A673 (cell line): ENCODE data around the gene ADCYAP1R1.

ENCODE experiments used
- EZH2 ChIP-seq: fragments of 200-600 bp; sonication (generic); IDR thresholded peaks from 2 replicates; pipeline ENCODE4 v1.6.1; 2017; ENCODE audit warnings: borderline replicate concordance, low read depth, mild to moderate bottlenecking, mixed read lengths, antibody characterized with exemption, low read length; ENCODE audit not compliant: poor library complexity, severe bottlenecking
- TF ChIP-seq, protein P1 (sequence below): fragments of 300-800, 200-600 bp; sonication (generic); conservative IDR thresholded peaks from 2 replicates; pipeline ENCODE4 v1.5.1; 2017; ENCODE audit warnings: low read depth, mild to moderate bottlenecking, antibody characterized with exemption, low read length, moderate library complexity, mixed read lengths

DNA sequence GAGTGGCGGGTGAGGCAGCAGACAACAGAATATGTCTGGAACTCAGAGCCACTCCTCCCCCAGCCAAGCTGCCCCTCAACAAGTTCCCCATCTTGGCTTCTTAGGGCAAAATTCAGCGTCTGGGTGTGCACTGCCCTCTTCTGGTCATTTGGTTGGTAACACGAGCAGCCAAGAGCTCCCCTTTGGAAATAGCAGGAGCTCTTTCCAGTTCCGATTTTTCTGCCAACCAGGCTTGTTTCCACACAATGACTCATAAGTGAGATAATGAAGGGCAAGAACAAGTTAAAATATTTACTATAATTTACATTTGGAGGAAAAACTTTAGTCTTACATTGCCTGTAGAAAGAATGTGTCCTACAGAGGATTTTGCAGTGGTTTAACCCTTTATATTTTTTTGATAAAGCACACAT lies 70.5 kb downstream of the ADCYAP1R1 start:
- TF ChIP-seq EZH2, result no peak
- TF ChIP-seq, protein P1, sequence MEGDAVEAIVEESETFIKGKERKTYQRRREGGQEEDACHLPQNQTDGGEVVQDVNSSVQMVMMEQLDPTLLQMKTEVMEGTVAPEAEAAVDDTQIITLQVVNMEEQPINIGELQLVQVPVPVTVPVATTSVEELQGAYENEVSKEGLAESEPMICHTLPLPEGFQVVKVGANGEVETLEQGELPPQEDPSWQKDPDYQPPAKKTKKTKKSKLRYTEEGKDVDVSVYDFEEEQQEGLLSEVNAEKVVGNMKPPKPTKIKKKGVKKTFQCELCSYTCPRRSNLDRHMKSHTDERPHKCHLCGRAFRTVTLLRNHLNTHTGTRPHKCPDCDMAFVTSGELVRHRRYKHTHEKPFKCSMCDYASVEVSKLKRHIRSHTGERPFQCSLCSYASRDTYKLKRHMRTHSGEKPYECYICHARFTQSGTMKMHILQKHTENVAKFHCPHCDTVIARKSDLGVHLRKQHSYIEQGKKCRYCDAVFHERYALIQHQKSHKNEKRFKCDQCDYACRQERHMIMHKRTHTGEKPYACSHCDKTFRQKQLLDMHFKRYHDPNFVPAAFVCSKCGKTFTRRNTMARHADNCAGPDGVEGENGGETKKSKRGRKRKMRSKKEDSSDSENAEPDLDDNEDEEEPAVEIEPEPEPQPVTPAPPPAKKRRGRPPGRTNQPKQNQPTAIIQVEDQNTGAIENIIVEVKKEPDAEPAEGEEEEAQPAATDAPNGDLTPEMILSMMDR, result peak; percentile 89
